Cerebellar nuclear complex (tissue), 1 donor: ENCODE measurements around the gene NPTX1.

Source experiments
- DNase-seq, 2 experiments: peaks; one replicate each; lab custom pipeline; 2025; lab: John Stamatoyannopoulos, UW

The NPTX1 gene

DNA sequence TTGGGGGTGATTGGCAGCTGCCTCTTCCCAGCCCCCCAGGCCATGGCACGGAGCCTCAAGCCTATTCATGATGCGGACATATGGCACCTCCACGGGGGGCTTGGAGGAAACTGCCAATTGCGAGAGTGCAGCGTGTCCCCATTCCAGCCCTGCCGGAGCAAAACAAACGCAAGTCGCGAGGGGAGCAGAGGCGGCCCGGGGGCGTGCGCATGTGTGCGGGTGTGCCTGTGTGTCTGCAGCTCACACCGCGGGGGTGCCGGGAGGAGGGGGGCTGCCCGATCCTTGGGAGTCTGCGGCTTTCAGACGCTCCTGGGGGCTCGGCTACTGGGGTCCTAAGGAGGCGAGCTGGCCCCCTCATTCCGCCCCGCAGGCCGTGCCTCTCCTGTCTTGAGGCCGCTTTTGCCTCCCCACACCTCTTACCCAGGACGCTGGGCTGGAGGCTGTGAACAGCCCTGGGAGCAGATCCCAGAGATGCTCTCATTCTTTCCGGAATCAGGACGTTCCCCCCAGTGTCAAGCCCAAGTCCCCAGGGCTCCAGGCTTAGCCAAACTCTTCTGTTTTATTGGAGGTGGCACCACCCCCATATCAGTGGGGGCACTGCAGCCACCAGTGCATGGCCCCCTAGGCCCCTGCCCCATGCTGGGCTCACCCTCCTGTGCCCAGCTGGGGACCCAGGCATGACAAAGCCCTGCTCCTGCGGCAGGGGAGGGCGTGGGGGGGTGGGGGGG is 32.3 kb downstream of the NPTX1 start:
- peak; percentile 17 to 86 for DNase-seq

DNA sequence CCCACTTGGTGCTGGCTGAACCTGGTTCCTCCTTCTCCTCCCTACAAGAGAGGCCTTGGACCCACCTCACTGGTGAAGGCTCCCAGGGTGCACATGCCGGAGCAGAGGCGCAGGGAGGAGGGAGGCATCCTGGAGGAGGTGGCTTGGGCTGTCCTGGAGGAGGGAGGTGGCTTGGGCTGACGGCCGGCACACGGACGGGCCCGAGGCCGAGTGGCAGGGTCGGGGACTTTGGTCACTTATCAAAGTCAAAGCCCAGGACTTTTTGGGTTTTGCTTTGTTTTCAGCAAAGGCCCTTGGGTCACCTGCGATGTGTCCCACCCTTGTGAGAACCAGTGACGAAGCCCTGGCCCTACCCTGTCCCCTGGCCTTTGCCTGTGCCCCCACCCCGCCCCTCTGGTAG is 32.9 kb downstream of the NPTX1 start:
- DNase-seq = no peak

DNA sequence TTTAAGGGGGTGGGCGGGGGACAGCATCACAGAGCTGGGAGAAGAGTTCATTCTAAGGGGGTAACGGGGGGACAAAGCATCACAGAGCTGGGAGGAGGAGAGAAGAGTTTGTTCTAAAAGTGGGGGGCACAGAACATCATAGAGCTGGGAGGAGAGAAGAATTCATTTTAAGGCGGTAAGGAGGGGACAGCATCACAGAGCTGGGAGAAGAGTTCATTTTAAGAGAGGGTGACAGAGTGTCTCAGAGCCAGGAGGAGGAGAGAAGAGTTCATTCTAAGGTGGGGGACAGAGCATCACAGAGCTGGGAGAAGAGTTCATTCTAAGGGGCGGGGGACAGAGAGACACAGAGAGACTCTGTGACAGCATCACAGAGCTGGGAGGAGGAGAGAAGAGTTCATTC is 33.6 kb downstream of the NPTX1 start:
- DNase-seq = no peak

DNA sequence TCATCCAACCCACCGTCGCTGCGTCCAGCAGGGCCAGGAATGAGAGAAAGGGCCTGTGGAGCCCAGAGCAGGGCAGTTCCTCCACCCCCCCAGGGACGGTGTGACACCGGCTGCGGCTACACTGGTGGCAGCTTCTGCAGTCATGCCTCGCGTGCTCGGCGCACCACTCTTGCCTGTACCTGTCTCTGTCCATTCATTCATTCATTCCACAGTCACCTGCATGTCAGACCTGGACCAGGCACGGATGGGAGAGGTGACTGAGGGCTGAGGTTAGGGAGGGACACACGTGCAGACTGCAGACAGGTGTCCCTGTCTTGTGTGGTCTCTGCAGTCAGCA is 34.1 kb downstream of the NPTX1 start:
- no peak for DNase-seq

DNA sequence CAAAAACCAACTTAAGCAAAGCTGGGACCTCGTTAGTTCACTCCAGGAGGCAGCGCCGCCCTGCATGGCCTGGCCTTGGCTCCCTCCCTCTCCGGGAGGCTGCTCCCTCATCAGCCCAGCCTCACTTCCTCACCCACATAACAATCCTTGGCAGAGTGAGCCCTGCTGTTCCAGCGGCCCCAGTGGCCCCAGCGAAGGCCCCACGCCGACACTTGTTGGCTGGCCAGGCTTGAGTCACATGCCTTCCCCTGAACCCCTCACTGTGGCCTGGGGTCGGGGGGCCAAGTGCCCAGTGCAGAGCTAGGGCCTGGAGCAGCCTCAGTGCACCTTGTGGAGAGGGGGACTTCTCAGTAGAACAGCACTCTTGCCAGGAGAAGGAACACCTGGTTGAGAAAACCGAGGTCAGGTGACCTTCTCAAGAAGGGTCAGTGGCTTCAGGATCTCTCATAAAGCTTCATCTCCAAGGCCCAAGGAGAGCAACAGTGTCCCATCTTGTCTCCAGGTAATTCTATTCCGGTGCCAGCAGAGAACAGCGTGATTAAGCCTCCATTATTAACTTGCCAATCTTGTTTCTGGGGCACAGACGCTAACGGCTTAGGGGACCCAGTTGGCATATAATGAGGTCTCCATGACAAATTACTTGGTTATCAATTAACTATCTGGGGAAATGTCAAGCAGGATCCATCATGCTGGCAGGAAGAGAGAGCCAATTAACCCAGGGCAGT is 34.6 kb downstream of the NPTX1 start:
- DNase-seq = no peak

DNA sequence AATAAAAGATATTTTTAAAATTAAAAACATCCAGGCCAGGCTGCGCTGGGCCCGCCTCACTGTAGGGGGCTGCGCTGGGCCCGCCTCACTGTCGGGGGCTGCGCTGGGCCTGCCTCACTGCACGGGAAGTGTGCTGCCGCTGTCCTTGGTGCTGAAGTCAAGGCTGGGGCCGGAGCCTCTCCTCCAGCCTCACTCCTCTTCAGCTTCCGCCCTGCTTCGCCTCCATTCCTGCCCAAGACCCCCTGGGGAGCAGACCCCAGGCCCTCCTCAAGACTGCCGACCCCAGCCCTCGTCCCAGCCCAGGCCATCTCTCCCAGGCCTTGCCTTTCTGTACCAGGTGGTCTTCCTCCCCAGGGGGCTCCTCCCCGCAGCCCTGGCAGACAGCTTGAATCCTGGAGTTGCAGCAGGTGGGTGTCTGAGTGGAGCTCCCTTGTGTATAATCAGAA is 35.3 kb downstream of the NPTX1 start:
- no peak for DNase-seq

DNA sequence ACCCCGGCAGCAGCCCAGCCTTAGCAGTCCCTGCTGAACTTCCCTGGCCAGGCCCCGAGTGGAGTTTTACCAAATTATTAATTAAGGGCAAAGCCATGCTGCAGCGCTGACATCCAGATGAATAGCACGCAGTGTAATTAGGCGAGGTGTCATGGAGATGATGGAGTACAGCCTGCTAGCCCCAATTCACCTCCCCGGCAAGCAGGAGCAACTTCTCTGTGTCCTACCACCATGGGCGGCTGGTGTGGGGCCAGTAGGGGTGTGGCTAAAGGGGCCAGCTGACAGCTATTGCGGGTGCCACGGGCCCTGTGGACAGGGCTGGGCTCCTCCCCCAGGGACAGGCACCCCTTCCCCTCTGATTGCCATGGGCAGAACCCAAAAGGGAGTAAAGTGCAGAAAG is 36.9 kb downstream of the NPTX1 start:
- DNase-seq = no peak

DNA sequence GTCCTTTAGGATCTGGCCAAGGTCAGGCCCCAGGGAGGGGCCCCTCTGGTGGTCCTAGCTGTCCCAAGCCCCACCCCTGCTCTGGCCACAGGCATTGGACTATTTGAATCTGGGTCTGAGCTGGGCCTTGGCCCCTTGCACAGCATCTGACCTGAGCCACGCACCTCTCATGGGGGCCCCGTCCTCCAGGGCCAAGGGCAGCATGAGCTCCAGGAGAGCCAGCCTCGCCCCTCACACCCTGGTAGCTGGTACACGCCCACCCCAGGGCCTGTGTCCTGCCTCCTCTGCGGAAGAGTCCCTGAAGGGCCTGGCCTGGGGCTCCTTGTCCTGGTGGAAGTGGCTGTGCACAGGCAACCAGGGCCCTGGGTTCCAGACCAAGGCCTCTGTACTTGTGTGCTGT is 37.6 kb downstream of the NPTX1 start:
- no peak for DNase-seq

DNA sequence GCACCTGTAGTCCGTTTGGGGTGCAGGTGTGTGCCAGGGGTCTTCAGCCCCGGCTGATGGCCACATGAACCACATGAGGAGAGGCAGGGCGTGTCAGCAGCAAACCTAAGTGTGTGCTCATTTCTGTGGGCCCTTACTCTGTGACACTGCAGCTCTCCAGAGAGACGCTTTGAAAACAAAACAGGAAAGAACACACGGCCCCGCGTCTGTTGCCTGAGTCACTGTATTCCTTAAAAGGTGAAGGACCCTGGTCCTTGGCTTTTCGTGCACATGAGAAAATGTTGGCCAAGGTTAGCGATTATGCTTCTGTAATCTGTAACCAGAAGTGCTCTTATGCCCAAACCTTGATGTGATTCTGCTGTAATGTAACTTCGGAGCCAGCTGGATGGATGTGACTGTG is 38.9 kb downstream of the NPTX1 start:
- no peak for DNase-seq

DNA sequence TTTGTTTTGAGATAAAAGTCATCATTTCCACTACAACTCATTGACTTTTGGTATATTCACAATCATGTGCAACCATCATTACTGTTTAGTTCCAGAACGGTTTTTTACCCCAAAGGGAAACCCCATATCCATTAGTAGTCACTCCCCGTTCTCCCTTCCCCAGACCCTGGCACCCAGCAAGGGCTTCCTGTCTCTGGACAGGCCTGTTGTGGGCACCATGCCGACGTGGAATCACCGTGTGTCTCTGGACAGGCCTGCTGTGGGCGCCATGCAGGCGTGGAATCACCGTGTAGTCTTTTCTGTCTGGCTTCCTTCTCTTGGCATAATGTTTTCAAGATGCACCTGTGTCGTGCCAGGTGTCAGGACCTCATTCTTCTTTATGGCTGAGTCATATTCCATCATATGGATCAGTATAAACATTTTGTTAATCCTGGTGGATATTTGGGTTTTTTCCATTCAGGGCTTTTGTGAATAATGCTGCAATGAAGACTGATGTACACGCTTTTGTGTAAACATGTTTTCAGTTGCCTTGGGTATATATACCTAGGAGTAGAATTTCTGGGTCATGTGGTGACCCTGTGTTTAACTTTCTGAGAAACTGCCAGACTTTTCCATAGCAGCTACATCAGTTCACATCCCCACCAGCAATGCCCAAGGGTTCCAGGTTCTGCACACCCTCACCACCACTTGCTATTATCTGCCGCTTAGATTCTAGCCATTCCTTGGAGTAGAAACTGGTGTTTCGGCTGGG is 42.3 kb downstream of the NPTX1 start:
- no peak for DNase-seq

DNA sequence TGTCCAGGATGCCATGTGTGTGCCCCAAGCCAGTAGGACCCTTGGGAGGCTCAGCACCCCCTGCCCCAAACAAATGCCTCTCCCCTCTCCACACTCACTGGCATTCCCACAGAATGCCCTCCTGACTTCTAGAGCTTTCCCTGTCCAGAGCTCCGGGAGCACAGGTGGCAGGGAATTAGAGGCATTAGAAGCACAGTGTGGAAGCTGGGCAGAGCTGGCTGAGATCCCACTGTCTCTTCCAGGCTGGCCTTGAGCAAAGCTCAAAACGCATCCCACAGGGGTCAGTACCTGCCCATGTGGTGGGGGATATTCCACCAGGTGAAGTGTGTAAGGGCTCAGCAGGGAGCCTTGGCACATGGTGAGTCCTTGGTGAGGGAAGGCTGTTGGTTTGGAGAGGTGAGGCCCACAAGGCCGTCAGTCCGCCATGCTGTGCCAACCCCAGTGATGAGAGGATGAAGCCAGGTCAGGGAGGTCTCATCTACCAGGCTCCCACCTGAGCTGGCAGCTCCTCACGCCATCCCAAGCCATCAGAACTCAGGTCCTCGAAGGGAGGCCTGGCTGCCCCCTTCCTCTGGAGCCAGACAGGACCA is 43.4 kb downstream of the NPTX1 start:
- DNase-seq = peak in 1 of 2 experiments; percentile 51

DNA sequence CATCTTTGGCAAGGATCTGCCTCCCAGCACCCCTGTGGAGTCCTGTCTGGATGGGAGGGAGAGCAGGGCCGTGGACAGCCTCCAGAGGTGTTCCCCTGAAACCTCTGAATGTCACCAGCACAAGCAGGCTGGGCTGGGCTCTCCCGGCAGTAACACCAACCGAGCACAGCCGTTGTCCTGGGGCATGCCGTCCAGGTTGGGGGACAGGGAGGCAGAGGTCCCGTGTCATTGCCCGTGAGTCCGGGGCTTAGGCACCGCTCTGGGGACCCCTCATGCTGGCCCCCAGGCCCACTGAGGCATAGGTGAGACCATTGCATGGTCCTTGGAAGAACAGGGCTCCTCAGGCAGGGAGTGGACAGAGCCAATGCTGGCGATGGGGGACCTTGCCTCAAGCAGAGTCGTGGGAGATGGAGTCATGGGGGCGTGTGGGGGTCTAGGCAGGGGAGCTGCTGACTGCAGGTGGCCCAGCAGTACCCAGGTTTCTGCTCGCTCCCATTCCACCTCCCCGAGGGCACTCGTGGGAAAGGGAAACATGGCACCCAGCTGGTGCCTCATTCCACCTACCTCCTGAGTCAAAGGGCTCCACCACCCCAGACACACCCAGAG is 44.0 kb downstream of the NPTX1 start:
- no peak for DNase-seq

DNA sequence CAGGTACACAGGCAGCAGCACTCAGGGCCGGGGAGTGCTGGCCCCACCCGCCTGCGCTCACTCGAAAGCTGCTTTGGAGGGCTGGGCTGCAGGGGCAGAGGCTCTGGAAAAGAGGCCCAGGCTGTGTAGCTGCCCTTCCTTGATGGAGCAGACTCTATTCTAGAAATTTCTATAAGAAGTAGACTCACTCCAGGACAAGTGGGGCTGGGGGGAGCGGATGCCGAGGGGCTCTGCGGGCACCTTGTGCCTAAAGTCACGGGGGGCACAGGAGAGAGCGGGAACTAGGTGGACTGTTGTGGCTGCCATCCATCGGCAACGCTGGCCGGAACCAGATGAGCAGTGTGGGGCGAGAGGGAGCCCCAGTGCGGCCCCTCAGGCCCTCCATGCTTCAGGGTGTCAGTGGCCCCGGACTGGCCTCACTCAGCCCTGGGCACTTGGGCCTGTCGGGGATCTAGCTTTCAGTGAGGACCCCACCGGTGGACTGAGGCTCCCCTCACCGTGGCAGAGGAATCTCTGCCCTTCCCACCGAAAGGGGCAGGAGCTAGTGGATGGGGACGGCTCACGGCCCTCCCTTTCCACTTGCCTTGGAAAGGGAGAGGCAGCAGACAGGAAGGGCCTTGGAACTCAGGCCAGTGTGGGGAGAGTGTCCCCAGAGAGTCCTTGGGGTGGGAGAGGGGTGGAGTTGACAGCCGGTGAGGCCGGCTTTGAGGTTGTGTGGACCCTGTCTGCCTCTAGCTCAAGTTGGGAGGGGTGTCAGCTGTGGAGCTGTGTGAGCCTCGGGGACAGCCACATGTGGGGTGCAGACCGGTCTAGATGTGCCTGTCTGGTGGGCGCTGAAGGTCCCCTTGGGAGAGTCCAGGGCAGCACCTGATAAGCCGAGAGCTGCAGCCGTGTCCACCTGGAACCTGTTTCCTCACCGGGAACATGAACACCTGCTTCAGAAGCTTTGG is 44.9 kb downstream of the NPTX1 start:
- no peak for DNase-seq

DNA sequence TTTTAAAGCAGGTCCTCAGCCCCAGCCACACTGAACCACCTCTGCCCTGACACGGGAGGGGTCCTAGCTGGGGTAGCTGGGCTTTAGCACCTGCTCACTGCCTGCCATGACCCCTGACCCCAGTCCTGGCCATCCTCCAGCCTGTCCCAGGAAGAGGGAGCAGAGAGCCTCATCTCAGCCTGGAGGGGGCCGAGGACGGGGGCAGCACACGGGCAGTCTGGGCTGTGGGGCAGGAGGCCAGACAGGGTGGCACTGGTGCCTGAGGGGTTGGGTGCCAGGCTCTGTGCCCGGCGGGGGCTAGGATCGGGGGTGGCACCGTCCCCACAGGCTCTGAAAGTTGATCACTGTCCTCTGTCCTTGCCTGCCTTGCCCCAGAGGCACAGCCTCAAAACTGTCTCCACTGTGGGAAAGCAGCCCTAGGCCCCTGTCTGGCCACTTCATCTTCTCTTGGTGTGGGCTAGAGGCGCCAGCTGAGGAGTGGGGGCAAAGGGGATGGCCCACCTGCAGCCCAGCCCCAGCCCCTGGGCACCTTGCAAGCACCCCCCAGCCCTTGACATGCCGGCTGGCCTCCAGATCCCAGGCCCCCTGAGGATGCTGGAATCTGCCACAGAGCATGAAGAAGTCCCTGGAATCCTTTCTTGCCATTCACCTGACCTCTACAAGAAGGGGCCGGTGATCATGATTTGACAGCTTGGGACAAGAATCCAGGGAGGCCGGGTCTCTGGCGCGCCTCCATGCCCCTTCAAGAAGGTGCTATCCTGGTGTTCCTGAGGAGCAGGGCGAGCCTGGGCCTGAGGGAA is 45.8 kb downstream of the NPTX1 start:
- no peak for DNase-seq

DNA sequence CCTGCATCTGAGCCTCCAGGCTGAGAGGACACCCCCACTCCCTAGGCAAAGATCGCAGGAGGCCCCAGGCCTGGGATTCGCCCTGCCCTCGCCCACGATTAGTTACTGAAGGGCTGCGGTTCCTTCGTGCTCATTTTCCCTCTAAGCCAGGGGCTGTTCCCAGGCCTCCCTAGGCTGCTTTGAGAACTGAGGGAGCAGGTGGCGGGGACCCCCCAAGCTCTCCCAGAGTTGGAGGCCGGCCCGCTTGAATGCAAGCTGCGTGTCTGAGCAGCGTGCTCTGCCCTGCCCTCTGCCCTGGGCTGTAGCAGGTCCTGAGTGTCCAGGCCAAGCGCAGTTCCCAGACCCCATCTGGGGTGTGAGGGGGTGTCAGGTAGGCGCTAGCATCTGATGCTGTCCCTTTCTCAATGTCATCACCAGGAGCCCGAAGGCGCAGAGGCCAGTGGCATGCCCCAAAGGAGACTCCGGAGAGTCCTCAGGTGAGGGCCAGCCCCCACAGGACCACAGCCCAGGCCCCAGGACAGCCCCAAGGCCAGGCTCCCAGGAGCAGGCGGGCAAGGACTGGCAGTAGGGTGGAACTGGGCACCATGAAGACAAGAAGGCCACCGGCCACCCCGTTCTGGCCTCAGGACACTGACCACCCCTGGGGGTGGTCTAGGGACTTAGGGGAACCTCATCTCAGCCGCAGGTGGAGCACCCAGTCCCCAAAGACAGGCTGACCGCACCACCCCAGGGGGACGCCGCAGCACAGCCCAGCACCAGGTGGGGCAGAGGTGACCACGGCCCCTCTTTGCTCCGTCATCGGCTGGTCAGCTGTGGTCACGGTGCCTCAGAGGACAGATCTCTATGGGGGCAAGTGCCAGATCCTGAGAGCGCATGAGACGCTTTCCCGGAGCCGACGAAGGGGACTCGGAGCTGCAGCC is 46.8 kb downstream of the NPTX1 start:
- DNase-seq = no peak

DNA sequence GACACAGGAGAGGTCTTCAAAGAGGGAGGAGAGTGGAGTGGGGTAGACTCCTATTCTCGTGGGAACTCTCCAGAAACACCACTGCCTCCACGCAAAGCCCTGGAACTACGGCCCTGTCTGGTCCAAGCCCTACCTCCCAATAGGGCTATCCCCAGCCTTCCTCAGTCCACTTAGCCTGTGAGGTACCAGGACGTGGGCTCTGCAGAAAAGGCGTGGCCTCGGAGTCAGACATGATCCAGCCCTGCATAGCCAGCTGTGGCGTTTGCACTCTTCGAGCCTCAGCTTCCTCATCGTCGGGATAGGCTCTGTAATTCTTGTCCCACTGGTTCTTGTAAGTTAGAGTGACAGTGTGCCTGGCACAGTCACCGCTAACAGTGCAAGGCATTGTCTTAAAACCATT is 47.6 kb downstream of the NPTX1 start:
- DNase-seq = no peak

DNA sequence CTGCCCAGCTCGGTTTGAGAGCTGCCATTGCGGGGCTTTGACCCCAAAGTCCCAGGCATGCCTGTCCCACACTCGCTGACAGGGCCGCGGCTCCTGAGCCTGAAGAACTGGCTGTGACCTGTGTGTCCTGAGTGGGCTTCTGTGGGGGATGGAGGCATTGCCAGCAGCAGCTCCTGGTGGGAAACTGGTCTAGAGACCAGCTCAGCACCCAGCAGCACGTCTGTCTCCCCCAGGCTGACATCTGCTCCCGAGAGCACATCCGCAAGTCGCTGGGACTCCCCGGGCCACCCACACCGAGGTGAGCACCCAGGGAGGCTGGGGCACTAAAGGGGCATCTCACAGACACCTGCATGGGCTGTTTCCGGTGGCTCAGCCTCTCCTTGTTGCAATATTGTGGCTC is 48.0 kb downstream of the NPTX1 start:
- DNase-seq = no peak

DNA sequence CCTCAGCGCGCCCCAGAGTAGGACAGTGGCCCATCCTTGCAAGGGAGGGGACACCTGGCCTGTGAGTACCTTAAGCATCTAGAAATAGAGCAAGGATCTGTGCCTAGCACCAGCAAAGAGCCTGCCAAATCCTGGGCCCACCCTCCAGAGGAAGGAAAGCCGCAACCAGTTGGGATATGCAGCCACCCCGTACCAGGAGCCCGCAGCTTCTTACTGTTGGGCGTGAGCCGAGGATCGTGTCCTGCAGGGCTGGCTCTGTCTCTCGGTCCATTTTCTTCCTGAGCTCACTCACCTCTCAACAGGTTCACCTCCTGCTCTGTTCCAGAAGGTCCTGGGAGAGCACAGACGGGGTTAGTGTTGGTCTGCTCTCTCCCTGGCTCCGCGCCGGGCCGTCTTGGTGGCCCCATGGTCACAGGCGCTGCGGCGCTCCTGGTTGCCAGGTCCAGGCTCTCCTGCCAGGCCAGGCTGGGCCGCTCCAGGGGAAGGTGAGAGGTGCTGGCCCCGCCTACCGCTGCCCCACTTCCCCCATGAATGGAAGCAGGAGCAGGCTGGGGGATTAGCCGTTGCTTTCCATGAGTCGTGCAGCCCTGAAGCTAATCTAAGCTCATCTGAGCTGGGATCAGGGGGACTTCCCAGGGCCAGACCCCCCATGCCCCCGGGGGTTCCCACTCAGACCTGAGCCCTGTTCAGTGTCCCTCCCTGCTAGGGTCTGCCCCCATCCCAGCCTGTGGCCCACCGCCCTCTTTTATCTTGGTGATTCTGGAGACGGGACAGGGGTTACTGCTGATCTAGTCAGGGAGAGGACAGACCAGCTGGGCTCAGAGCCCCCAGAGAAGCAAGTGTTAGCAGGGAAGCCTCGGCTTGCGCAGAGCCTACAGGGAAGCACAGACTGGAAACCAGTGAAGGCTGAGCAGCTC is 48.8 kb downstream of the NPTX1 start:
- DNase-seq = peak; percentile 45 to 48
